ENCODE data around the gene CALR3.
A peak's percentile ranks its signal among the peaks of the same experiment; 100 is the strongest.
"Not testable (repeated sequence)": the region's sequence is repeated elsewhere in the genome, so short reads cannot be mapped to it uniquely, and the experiment has no call there.

Gene CALR3

DNA sequence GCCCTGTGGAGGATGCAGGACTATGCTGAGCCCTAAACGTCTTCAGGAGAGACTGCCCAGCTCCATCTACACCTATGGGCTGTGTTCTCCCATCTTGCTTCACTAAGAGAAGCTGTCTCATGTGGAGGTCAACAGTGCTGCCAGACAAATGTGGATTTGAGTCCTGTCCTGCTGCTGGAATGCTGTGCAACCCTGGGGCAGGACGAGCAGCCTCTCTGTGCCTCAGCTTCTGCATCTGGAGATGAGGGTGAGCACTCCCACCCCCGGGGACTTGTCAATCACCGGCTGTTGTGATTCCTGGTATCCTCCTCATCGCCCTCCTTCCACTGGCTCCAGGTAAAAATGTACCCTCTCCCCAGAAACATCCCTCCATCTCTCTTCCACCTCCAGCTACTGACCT, 40.5 kb downstream of the CALR3 start:
- no peak for DNase-seq

DNA sequence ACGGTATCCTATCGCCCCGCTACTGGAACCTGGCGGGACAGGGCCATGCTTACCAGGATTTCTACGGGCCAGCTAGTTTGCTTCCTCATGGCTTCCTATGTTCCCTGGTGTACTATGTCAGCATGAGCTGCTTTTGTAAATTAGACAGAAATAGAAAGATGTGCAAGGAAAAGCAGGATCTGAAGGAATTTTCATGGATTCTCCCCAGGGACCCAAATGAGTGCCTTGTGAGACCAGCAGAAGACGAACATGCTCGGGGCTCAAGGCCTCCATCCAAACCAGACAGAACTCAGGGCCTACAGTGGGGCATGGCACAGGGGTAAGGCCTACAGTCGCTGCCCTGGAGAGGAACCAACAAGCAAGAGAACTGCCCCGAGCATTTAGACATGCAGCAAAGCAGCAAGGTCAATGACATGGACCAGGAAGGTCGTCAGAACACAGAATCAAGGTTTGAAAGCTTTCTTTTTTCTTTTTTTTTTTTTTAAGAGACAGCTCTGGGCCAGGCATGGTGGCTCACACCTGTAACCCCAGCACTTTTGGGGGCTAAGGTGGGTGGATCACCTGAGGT, 41.5 kb downstream of the CALR3 start:
- DNase-seq: no peak

DNA sequence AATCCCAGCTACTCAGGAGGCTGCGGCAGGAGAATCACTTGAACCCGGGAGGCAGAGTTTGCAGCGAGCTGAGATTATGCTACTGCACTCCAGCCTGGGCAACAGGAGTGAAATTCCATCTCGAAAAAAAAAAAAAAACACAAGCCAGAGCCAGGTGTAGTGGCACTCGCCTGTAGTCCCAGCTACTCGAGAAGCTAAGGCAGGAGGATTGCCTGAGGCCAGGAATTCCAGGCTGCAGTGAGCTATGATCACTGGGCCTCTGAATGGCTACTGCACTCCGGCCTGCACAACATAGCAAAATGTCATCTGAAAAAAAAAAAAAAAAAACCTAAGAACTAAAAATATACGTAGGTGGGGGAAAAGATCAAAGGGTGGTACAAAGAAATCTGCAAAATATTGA, 43.6 kb downstream of the CALR3 start:
- no peak for DNase-seq

DNA sequence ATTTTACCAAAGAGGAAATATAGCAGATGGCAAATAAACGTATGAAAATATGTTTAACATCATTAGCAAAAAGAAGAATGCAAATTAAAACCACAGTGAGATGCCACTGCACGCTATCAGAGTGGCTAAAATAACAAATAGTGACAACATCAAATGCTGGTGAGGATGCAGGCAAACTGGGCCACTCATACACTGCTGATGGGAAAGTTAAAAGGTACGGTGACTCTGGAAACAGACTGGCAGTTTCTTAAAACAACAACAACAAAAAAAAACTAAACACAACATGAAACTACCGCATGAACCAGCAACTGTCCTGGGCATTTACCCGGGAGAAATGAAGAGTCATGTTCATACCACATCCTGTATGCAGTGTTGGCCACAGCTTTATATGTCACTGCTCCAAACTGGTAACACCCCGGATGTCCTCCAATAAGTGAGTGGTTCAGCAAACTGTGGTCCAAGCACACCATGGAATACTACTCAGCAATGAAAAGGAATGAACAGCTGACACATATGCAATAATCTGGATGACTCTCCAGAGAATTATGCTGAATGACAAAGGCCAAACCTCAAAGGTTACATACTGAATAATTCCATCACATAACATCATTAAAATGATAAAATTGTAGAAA, 46.5 kb downstream of the CALR3 start:
- peak; percentile 26 for DNase-seq

DNA sequence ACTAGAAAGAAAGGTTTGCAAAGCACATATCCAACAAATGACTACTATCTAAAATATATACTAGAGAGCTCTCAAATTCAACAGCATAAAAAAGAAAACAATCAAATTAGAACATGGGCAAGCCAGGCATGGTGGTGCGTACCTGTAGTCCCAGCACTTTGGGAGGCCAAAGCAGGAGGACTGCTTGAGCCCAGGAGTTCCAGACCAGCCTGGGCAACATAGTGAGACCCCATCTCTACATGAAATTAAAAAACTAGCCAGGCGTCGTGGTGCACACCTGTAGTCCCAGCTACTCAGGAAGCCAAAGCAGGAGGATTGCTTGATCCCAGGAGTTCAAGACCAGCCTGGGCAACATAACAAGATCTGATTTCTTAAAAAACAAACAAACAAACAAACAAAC, 47.1 kb downstream of the CALR3 start:
- not testable (repeated sequence) for DNase-seq

DNA sequence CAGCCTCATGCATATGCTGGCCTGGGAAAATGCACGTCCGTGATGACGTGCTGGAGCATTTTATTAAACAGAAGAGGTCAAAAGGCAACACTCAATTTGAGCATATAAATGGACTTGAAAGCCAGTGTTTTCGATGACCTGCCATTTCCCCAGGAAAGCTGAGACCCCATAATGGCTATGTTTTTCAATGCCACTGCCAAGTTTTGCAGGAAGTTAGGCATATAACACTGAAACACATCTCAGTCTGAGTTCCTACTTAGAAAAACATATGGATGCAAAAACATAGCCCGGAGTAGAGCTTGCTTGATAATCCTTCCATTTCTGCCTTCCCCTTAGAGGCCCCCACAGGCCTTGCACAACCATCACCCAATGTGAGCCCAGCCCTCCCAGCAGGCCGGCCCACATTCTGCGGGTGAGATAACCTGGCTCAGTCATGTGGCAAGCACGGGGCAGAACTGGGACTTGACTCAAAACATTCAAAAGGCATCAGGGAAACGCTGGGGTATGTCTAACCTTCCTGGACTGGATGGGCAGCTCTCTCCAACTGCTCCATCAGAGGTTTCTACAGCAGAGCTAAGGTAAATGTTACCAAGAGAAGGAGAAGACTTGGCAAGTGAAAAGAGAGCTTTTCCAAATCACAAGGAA, 49.1 kb downstream of the CALR3 start:
- peak; percentile 36 for DNase-seq

DNA sequence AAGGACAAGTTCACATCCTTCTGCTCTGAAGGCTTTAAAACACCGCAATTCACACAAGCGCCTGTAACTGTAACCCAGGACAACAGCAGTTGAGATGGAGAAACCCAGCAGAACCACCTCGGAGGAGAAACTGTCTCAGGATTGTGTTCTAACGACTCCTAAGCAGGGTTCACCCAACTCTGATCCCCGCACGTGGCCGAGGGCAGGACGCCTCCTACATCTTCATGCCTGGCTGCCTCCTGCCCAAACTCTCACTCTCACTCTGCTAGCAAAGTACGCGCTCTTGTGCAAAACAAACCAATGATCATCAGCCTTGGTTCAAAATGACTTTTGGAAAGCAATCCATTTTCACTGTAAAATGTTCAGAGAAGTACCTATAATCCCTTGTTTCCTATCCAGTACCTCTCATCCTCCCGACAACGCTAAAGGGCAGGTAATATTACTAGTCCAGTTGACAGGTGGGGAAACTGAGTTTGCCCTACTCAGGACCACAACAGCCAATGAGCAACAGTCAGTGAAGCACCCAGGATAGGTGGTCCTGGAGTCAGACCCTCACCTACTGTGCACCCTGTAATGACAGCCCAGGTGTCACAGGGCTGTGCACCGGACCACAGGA, 49.8 kb downstream of the CALR3 start:
- DNase-seq: no peak

DNA sequence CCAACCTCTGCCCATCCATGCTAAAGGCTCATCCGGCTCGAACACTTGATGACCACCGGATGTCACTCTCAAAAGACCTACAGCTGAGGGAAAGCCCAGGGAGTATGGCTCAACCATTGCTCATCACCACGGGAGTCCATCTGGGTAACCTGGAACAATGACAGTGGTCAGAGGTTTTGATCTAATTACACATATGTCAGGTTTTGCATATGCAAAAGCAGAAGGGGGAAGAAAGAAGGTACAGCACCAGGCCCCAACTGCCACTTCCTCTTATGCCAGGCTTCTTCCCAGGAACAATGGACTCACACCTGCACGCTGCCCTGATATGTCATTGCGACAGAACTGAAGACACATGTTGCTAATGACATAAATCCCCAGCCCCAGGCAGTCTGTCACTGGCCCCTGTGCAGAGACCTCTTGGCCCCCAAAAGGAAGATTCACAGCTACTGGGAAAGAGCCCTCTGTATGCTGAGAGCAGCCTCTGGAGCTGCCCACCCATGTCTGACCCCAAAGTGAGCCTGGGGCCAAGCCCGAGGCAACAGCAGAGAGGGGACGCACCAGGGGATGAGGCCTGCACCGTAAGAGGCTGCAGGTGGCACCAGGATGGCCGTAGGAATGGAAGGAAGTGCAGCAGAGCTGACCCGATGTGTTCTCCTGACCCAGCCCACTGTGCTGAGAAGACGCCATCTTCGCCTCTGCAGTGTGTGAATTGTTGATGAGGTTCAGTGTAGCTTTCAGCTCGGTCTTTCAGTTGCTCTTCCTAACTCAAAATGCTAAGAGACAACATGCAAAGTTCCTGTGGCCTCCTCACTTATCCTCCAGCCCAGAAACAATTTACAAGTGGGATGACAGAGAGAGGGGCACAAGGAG, 50.5 kb downstream of the CALR3 start:
- DNase-seq: no peak

DNA sequence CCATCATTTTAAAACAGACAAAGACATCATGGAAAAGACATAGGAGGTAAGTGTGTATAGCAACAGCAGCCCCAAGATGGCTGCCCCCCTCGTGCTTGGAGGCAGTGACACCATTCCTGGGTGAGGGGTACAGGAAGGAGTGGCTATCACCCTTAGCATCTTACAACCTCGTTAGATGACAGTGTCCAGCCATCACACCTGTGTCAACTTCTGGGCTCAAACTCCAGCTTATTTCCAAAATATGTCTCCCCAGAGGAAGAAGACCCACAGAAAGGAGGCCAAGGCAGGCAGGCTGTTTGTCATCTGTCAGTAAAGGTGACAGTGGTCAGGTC, 51.7 kb downstream of the CALR3 start:
- no peak for DNase-seq

DNA sequence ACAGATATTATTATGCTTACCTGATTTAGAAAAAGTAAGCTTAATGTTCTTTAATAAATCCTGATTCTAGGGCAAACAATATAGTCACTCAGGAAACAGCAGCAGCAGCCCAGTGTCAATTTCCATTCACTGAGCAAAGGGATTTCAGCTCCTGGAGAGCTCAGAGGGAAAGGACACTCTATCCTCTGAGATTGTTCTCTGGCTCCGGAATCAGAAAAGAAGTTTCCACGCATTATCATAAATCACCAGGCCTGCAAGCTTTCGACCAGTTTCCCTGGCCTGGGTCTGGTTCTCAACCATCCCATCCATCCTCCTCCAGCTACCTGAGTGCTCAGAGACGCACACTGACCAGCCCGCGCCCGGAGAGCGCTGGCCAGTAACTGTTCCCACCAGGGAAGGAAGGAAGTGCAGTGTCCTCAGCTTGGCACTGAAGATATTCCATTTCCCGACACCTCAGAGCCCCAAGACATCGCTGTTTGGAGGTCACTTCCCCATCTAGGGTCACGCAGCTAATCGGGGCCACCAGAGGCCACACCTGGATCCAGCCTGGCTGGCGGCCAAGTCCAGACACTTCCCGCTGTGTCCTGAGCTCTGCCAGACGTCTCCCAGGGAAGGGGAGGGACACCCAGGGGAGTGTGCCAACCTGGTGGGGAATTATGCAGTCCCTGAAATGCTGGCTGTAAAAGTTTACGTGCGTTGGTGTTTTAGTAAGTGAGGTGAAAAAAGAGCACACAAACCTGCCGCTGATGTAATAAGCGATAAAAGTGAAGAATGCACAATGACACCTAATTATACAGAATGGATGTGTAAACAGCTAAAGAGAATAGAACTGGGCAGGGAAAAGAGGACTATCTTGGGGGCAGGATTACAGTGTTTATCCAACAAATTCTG, 53.3 kb downstream of the CALR3 start:
- DNase-seq: no peak

DNA sequence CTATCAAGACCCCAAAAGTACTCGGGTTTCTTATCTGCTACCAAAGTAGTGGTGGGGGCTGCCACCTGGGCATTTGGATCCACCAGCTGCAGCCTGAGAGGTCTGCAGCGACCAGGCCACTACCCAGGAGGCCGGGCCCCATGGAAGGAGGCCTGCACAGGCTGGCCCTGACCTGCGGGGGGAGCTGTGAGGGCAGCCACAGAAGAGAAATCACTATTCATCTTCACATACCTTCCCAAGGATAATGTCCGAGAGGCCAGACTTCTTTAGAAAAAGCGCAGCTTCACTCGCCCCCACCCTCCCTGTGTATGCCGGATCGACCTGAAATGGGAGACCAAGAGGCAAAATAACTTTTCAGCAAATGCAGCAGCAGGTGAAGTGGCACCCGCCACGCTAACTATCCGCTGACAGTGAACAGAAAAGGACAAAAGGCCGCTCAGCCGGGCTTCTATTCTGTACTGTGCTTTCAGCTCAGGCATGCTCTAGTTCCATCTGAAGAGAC, 54.3 kb downstream of the CALR3 start:
- peak; percentile 14 for DNase-seq

DNA sequence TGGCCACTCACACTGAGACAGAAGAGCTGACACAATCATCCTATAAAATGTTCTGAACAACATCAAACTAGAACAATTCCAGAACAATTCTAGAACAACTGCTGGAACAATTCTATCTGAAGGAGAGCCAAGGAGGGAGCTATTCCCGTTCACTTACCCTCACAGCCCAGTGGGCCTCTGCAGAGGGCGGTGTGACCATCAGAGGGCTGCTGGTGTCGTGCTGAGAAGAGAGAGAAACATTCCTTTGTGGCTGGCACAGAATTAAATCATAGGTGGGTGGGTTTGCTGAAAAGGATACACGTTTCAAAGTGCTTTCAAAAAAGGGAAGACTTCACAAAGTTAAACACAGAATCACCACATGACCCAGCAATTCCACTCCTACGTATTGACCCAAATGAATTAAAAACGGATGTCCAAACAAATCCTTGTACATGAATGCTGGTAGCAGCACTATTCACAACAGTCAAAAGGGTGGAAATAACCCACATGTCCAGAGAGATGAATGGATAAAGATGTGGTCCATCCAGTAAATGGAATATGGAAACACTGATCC, 59.1 kb downstream of the CALR3 start:
- DNase-seq: no peak

DNA sequence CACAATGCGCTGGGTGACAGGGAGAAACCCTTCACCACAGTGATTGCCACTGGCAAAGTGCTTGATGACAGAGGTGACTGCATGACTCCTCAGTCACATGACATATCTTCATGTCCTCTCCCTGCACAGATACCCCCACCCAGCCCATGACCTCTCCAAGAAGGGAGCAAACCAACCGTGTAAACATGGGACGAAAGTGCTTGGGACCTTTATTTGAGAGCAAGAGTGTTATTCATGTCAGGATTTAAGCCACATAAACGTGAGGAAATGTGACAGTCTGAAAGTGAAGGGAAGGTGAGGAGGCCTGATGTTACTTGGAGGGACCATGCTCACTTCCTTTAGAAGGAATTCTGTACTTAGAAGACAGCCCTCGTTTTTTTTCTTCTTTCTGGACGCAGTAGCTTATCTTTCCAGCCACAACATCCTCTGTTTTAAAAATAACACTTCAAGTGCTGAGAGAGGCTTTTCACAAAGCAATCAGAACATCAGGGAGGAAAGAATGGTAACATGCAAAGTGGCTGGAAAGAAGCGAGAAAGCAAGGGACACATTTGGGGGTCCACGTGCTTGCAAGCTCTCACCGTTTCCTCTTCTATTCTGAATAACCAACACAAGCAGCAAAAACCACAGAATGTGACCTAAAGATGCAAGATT, 59.8 kb downstream of the CALR3 start:
- DNase-seq: no peak

DNA sequence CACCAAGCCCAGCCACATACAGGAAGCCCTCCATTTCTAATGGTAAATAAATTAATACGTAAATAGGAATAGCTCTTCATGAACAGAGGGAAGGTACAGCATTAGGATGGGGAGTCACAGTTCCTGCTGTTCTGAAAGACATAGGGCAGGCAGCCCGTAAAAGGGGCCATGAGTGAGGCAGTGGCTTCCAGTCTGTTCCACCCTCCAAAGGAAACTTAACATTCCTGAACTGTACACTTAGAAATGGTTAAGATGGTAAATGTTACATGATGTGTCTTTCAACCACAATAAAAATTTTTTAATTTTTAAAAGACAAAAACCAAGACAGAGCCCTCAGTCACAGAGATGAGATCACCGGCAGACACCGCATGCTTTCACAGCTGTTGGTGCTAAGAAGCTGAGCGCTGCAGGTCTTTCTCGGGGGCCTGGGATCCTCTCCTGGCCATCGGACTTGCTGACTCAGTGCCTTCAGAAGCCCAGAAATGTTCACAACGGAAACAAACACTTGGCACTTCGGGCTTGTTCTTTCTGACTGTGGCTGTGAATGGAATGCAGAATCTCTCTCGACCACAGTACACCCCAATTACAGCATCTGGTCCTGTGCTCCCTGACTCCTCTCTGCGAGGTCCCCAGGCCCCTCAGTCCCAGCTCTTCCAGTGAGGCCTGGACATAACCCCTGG, 60.6 kb downstream of the CALR3 start:
- DNase-seq: no peak

DNA sequence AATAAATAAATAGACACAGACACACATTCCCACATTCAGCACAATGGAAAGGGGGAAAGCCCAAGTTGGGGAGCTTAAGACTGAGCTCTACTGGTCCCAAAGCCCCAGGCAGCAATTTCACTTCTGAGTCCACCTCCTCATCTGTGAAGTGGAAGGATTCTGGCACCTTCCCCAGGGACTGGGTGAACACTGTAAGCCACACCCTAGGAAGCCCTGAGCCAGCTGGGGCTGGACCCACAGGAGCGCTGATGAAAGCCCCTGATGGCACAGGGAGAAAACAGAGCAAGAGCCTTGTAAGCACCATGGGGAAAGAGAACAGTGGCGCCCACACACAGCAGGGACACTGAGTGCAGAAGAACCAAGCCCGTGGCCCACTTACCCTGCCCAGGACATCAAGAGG, 62.0 kb downstream of the CALR3 start:
- DNase-seq: no peak

DNA sequence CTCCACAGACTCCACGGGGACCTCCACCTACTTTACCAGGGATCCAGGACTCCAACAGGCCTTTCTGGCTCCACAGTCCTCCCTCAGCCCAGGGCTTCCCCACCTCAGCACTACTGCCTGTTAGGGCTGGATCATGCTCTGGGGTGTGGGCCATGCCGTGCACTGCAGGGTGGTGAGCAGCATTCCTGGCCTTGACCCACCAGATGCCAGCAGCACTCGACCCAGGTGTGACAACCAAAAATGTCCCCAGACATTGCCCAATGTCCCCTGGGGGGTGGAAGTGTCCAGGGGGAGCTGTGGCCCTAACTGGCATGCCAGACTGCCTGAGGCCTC, 66.2 kb downstream of the CALR3 start:
- no peak for DNase-seq

DNA sequence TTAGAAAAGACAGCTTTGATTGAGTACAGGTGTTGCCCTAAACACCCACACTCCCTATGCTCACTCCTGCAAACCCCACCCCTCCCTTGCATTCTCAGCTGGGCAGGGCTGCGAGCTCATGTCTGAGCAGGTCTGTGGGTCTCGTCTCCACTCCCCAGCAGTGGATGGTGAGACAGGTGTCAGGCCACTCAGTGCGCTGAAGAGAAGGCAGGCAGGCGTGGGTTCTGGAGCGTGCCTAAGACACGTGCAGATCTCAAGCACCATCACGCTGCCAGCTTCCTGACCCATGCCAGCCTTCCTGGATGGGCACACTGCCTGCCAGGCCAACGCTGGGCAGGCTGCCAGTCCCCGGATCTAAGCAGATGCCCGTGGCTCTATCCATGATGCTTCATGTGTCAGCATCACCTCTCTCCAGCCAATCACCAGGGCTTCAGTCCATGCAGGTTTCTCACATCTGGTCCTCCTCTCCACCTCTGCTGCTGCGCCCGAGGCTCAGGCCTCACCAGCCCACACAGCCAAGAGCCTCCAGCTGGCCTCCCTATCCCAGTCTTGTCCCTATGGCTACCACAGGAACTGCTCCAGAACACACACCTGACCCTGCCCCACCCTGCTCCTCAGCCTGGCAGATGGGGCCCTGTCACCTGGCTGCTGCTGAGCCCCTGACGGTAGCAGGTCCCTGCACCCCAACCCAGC, 66.8 kb downstream of the CALR3 start:
- DNase-seq: no peak

All from activated naive CD4-positive, alpha-beta T cell treated with Interleukin-2 at 50 U/mL for 16 hours (primary cell).